ENCODE measurements around the gene ARAP2. TPM values are rescaled to one million over a fixed set of nuclear protein-coding genes. Genes with fewer than 3 reads are reported as not detected.
A peak's percentile ranks its signal among the peaks of the same experiment; 100 is the strongest.

The ARAP2 gene
- total RNA-seq, 2 donors from 2014 or later, result 24.5 to 90.8 TPM

GRCh38 chr4:36137336-36137735 lies 107.0 kb downstream of the ARAP2 start:
- Mint-ChIP-seq H3K27ac (no peak overlapping the region), H3K36me3 (peaks cover 0 to under 1% of the 10 kb centered on the region in 2 donors), H3K9me3 (no peaks in the 10 kb centered on the region)
- DNase-seq (ENCODE audit: low spot score in 2 of 2) (no peak), ATAC-seq (no peak)

- DNase-seq (ENCODE audit: low spot score in 2 of 2) (no peak), ATAC-seq (no peak)
- no peak overlapping the region for H3K27ac Mint-ChIP-seq
- no peaks in the 10 kb centered on the region for H3K9me3 Mint-ChIP-seq
- H3K36me3 Mint-ChIP-seq, result peaks cover 5 to 16% of the 10 kb centered on the region in 2 donors
These were observed 110.7 kb downstream of the ARAP2 start for GRCh38 chr4:36133658-36134057.

GRCh38 chr4:36133086-36133485 lies 111.2 kb downstream of the ARAP2 start:
- Mint-ChIP-seq H3K27ac (no peak overlapping the region), H3K9me3 (no peaks in the 10 kb centered on the region), H3K36me3 (peaks cover 5 to 16% of the 10 kb centered on the region in 2 donors)
- DNase-seq (ENCODE audit: low spot score in 2 of 2), result no peak
- ATAC-seq, result no peak

- peaks cover 5 to 16% of the 10 kb centered on the region in 2 donors for H3K36me3 Mint-ChIP-seq
- H3K27ac Mint-ChIP-seq, result peak overlapping the region in 1 of 2 donors; percentile 26
- DNase-seq (ENCODE audit: low spot score in 2 of 2), result no peak
- no peaks in the 10 kb centered on the region for H3K9me3 Mint-ChIP-seq
- no peak for ATAC-seq
These were observed 113.7 kb downstream of the ARAP2 start for GRCh38 chr4:36130641-36131040.

GRCh38 chr4:36128689-36129088 lies 115.6 kb downstream of the ARAP2 start:
- H3K9me3 Mint-ChIP-seq, result no peaks in the 10 kb centered on the region
- H3K36me3 Mint-ChIP-seq, result peaks cover 8 to 20% of the 10 kb centered on the region in 2 donors
- ATAC-seq (no peak), DNase-seq (ENCODE audit: low spot score in 2 of 2) (no peak)
- H3K27ac Mint-ChIP-seq, result no peak overlapping the region

GRCh38 chr4:36123906-36124305 lies 120.4 kb downstream of the ARAP2 start:
- no peak for DNase-seq (ENCODE audit: low spot score in 2 of 2)
- no peaks in the 10 kb centered on the region for H3K9me3 Mint-ChIP-seq
- no peak overlapping the region for H3K27ac Mint-ChIP-seq
- peaks cover 6 to 18% of the 10 kb centered on the region in 2 donors for H3K36me3 Mint-ChIP-seq
- ATAC-seq, result no peak

GRCh38 chr4:36115312-36115711 lies 129.0 kb downstream of the ARAP2 start:
- peaks cover 0 to 32% of the 10 kb centered on the region in 2 donors for H3K36me3 Mint-ChIP-seq
- H3K27ac Mint-ChIP-seq, result no peak overlapping the region
- ATAC-seq, result no peak
- H3K9me3 Mint-ChIP-seq, result no peaks in the 10 kb centered on the region
- DNase-seq (ENCODE audit: low spot score in 2 of 2), result no peak

- no peak overlapping the region for H3K27ac Mint-ChIP-seq
- no peak for DNase-seq (ENCODE audit: low spot score in 2 of 2)
- ATAC-seq, result no peak
- H3K9me3 Mint-ChIP-seq, result no peaks in the 10 kb centered on the region
- H3K36me3 Mint-ChIP-seq, result peaks cover 0 to 18% of the 10 kb centered on the region in 2 donors
These were observed 133.1 kb downstream of the ARAP2 start for GRCh38 chr4:36111172-36111571.

- Mint-ChIP-seq H3K36me3 (peaks cover 13 to 24% of the 10 kb centered on the region in 2 donors), H3K9me3 (no peaks in the 10 kb centered on the region), H3K27ac (peak overlapping the region in 1 of 2 donors; percentile 67)
- ATAC-seq, result peak; percentile 69 to 79
- no peak for DNase-seq (ENCODE audit: low spot score in 2 of 2)
These were observed 144.8 kb downstream of the ARAP2 start for GRCh38 chr4:36099509-36099908.

GRCh38 chr4:36094995-36095394 lies 149.3 kb downstream of the ARAP2 start:
- ATAC-seq (no peak), DNase-seq (ENCODE audit: low spot score in 2 of 2) (no peak)
- Mint-ChIP-seq H3K27ac (no peak overlapping the region), H3K36me3 (peaks cover 9 to 18% of the 10 kb centered on the region in 2 donors), H3K9me3 (no peaks in the 10 kb centered on the region)

GRCh38 chr4:36091997-36092396 lies 152.3 kb downstream of the ARAP2 start:
- no peak for ATAC-seq
- Mint-ChIP-seq H3K36me3 (peaks cover 0 to 8% of the 10 kb centered on the region in 2 donors), H3K27ac (no peak overlapping the region), H3K9me3 (no peaks in the 10 kb centered on the region)
- DNase-seq (ENCODE audit: low spot score in 2 of 2), result no peak

GRCh38 chr4:36088542-36088941 lies 155.8 kb downstream of the ARAP2 start:
- H3K27ac Mint-ChIP-seq, result no peak overlapping the region
- H3K9me3 Mint-ChIP-seq, result no peaks in the 10 kb centered on the region
- ATAC-seq, result no peak
- DNase-seq (ENCODE audit: low spot score in 2 of 2), result no peak
- H3K36me3 Mint-ChIP-seq, result peaks cover 0 to 8% of the 10 kb centered on the region in 2 donors

- ATAC-seq (peak in 1 of 2 donors; percentile 59), DNase-seq (ENCODE audit: low spot score in 2 of 2) (no peak)
- Mint-ChIP-seq H3K9me3 (no peaks in the 10 kb centered on the region), H3K36me3 (peaks cover 0 to 8% of the 10 kb centered on the region in 2 donors), H3K27ac (peak overlapping the region; percentile 5 to 23)
These were observed 158.0 kb downstream of the ARAP2 start for GRCh38 chr4:36086261-36086786.

- no peak overlapping the region for H3K27ac Mint-ChIP-seq
- peaks cover 4% of the 10 kb centered on the region in 2 donors for H3K36me3 Mint-ChIP-seq
- H3K9me3 Mint-ChIP-seq, result no peaks in the 10 kb centered on the region
- DNase-seq (ENCODE audit: low spot score in 2 of 2), result no peak
- no peak for ATAC-seq
These were observed 161.5 kb downstream of the ARAP2 start for GRCh38 chr4:36082817-36083216.

- peak in 1 of 2 donors; percentile 16 for DNase-seq (ENCODE audit: low spot score in 2 of 2)
- Mint-ChIP-seq H3K9me3 (no peaks in the 10 kb centered on the region), H3K27ac (no peak overlapping the region), H3K36me3 (peaks cover 4% of the 10 kb centered on the region in 2 donors)
- ATAC-seq, result peak; percentile 95 to 98
These were observed 163.1 kb downstream of the ARAP2 start for GRCh38 chr4:36081185-36081584.

GRCh38 chr4:36079666-36080065 lies 164.6 kb downstream of the ARAP2 start:
- DNase-seq (ENCODE audit: low spot score in 2 of 2), result no peak
- H3K27ac Mint-ChIP-seq, result no peak overlapping the region
- ATAC-seq, result no peak
- peaks cover 4% of the 10 kb centered on the region in 2 donors for H3K36me3 Mint-ChIP-seq
- H3K9me3 Mint-ChIP-seq, result no peaks in the 10 kb centered on the region

- Mint-ChIP-seq H3K36me3 (peaks cover 4% of the 10 kb centered on the region in 2 donors), H3K9me3 (no peaks in the 10 kb centered on the region), H3K27ac (no peak overlapping the region)
- DNase-seq (ENCODE audit: low spot score in 2 of 2) (no peak), ATAC-seq (no peak)
These were observed 166.0 kb downstream of the ARAP2 start for GRCh38 chr4:36078319-36078718.

GRCh38 chr4:36072529-36072928 lies 171.8 kb downstream of the ARAP2 start:
- DNase-seq (ENCODE audit: low spot score in 2 of 2) (no peak), ATAC-seq (no peak)
- H3K36me3 Mint-ChIP-seq, result peaks cover 10 to 26% of the 10 kb centered on the region in 2 donors

More at GRCh38 chr4:36072529-36072928, 171.8 kb downstream of the ARAP2 start:
- H3K27ac Mint-ChIP-seq, result no peak overlapping the region
- H3K9me3 Mint-ChIP-seq, result no peaks in the 10 kb centered on the region

All from activated naive CD4-positive, alpha-beta T cell treated with anti-CD3 and anti-CD28 coated beads, Interleukin-2, amount 50 U/mL, for 72 hours (primary cell).